Measurements from ENCODE around the gene MAP1B.

MAP1B gene

DNA sequence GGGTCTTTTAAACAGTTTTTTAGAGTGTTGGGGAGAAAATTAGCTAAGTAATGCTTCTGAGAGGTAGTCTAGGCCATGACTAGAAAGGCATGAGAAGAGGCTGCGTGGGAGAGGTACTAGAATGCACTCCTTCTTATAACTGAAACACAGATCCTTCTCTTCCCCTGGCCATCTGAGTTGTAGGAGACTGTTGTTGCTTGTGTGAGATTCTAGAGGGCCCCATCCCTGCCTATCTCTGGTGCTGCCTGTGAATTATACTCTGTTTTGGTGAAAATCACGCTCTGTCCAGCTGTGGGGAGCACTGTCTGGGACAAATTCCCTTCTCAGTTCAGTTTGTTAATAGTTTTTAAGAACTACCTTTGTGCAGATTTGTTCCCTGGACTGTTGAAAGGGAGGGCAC, 37.5 kb downstream of the MAP1B start:
- H3K36me3 ChIP-seq (ENCODE audit: insufficient read depth, low read length), result no peaks in the 10 kb centered on the region

DNA sequence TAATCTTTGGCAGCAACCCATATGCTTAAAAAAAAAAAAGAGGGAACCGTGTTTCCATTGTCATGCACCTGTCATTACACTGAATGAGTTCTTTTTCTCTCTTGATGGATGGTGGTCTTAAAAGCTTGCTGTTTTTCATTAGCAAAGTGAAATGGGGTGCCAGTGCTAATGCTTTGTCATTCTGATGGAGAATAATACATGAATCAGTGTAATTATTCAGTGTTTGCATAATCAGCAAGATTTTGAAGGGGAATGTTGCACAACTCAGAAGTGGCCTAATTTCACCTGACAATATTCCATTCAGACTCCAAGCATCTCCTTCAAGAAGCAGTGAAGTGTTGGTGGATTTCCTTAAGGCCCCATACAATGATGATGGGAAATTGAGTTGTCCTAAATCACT, 38.1 kb downstream of the MAP1B start:
- Histone ChIP-seq H3K4me3 (ENCODE audit: low read depth in 1 of 2, low read length in 2 of 2) (no peak overlapping the region), H3K9me3 (ENCODE audit: insufficient read depth, low read length, severe bottlenecking) (no peaks in the 10 kb centered on the region), H3K36me3 (ENCODE audit: insufficient read depth, low read length) (no peaks in the 10 kb centered on the region)

More for the DNA sequence above, 37.5 kb downstream of the MAP1B start:
- Histone ChIP-seq H4K20me1 (ENCODE audit: insufficient read depth, low read length) (no peaks in the 10 kb centered on the region), H3K4me1 (ENCODE audit: insufficient read depth, low read length) (no peaks in the 10 kb centered on the region), H3K9me3 (ENCODE audit: insufficient read depth, low read length, severe bottlenecking) (no peaks in the 10 kb centered on the region), H3K4me3 (ENCODE audit: low read depth in 1 of 2, low read length in 2 of 2) (no peak overlapping the region), H2AFZ (ENCODE audit: low read depth, low read length) (no peak overlapping the region), H3K4me2 (ENCODE audit: insufficient read depth, low read length) (no peak overlapping the region), H3K9ac (ENCODE audit: low read depth, low read length) (no peak overlapping the region), H3K27me3 (ENCODE audit: insufficient read depth, low read length, poor library complexity) (peaks cover 23% of the 10 kb centered on the region), H3K27ac (ENCODE audit: low read length) (no peak overlapping the region), H3K79me2 (ENCODE audit: insufficient read depth, low read length) (no peaks in the 10 kb centered on the region)
- DNase-seq (no peak), ATAC-seq (ENCODE audit: insufficient read depth, low read depth) (no peak)
- no peak for TF ChIP-seq EZH2 (IDR thresholded peaks at IDR 0.05; ENCODE audit: borderline replicate concordance, low read depth, low read length, severe bottlenecking)
- TF ChIP-seq, protein P1, sequence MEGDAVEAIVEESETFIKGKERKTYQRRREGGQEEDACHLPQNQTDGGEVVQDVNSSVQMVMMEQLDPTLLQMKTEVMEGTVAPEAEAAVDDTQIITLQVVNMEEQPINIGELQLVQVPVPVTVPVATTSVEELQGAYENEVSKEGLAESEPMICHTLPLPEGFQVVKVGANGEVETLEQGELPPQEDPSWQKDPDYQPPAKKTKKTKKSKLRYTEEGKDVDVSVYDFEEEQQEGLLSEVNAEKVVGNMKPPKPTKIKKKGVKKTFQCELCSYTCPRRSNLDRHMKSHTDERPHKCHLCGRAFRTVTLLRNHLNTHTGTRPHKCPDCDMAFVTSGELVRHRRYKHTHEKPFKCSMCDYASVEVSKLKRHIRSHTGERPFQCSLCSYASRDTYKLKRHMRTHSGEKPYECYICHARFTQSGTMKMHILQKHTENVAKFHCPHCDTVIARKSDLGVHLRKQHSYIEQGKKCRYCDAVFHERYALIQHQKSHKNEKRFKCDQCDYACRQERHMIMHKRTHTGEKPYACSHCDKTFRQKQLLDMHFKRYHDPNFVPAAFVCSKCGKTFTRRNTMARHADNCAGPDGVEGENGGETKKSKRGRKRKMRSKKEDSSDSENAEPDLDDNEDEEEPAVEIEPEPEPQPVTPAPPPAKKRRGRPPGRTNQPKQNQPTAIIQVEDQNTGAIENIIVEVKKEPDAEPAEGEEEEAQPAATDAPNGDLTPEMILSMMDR (IDR thresholded peaks at IDR 0.05; ENCODE audit: borderline replicate concordance, extremely low read depth, low read length, poor library complexity, severe bottlenecking), result no peak

DNA sequence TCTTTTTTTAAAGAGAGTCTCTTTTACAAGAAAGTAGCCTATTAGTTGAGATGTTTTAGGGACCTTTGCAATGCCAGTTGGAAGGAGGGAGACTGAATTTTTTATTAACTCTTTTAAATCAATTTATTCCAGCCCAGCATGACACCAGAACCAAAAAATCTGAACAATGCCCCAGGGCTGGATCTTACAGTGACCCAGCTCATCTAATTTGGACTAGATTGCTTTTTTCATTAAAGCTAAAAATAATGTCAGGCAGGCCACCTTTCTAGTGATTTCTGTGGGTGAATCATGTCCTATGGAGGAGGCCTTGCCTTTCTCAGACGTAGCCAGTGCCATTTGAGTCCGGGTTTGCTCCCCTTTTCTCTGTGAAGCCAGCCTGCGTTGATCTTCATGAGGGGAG, 38.8 kb downstream of the MAP1B start:
- no peak for TF ChIP-seq EZH2 (IDR thresholded peaks at IDR 0.05; ENCODE audit: borderline replicate concordance, low read depth, low read length, severe bottlenecking)
- TF ChIP-seq, protein P1 (IDR thresholded peaks at IDR 0.05; ENCODE audit: borderline replicate concordance, extremely low read depth, low read length, poor library complexity, severe bottlenecking), result no peak
- H3K9me3 ChIP-seq (ENCODE audit: insufficient read depth, low read length, severe bottlenecking), result no peaks in the 10 kb centered on the region
- DNase-seq (no peak), ATAC-seq (ENCODE audit: insufficient read depth, low read depth) (no peak)
- H3K27ac ChIP-seq (ENCODE audit: low read length), result no peak overlapping the region
- no peak overlapping the region for H3K4me2 ChIP-seq (ENCODE audit: insufficient read depth, low read length)
- no peak overlapping the region for H2AFZ ChIP-seq (ENCODE audit: low read depth, low read length)
- no peaks in the 10 kb centered on the region for H3K36me3 ChIP-seq (ENCODE audit: insufficient read depth, low read length)
- H3K79me2 ChIP-seq (ENCODE audit: insufficient read depth, low read length), result no peaks in the 10 kb centered on the region
- H4K20me1 ChIP-seq (ENCODE audit: insufficient read depth, low read length), result no peaks in the 10 kb centered on the region
- H3K9ac ChIP-seq (ENCODE audit: low read depth, low read length), result no peak overlapping the region
- peaks cover 15% of the 10 kb centered on the region for H3K27me3 ChIP-seq (ENCODE audit: insufficient read depth, low read length, poor library complexity)
- H3K4me1 ChIP-seq (ENCODE audit: insufficient read depth, low read length), result no peaks in the 10 kb centered on the region
- H3K4me3 ChIP-seq (ENCODE audit: low read depth in 1 of 2, low read length in 2 of 2), result no peak overlapping the region

More for the DNA sequence above, 38.1 kb downstream of the MAP1B start:
- DNase-seq (no peak), ATAC-seq (ENCODE audit: insufficient read depth, low read depth) (no peak)
- Histone ChIP-seq H3K79me2 (ENCODE audit: insufficient read depth, low read length) (no peaks in the 10 kb centered on the region), H2AFZ (ENCODE audit: low read depth, low read length) (no peak overlapping the region), H4K20me1 (ENCODE audit: insufficient read depth, low read length) (no peaks in the 10 kb centered on the region), H3K27me3 (ENCODE audit: insufficient read depth, low read length, poor library complexity) (peaks cover 22% of the 10 kb centered on the region), H3K9ac (ENCODE audit: low read depth, low read length) (no peak overlapping the region), H3K4me2 (ENCODE audit: insufficient read depth, low read length) (no peak overlapping the region), H3K27ac (ENCODE audit: low read length) (no peak overlapping the region), H3K4me1 (ENCODE audit: insufficient read depth, low read length) (no peaks in the 10 kb centered on the region)
- TF ChIP-seq, protein P1 (IDR thresholded peaks at IDR 0.05; ENCODE audit: borderline replicate concordance, extremely low read depth, low read length, poor library complexity, severe bottlenecking), result no peak
- no peak for TF ChIP-seq EZH2 (IDR thresholded peaks at IDR 0.05; ENCODE audit: borderline replicate concordance, low read depth, low read length, severe bottlenecking)

DNA sequence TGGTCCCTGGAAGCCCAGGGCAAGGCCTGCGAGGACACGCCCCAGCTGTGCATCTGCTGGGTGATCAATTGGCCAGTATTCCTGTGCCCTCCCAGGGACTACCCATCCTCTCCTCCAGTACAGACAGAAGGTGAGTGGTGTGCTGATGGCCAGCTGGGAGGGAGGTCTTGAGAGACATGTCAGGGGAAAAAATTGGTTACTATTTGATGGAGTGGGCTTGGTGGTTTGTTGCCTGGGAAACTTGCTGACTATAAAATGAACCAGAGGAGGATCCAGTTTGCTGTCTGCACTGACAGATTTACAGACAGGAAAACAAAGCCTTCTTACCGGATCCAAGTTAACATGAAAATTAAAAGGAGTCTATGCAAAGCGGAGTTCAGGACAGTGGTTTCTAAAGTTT, 40.3 kb downstream of the MAP1B start:
- Histone ChIP-seq H3K27me3 (ENCODE audit: insufficient read depth, low read length, poor library complexity) (peaks cover 8% of the 10 kb centered on the region), H4K20me1 (ENCODE audit: insufficient read depth, low read length) (no peaks in the 10 kb centered on the region), H3K36me3 (ENCODE audit: insufficient read depth, low read length) (no peaks in the 10 kb centered on the region), H3K9me3 (ENCODE audit: insufficient read depth, low read length, severe bottlenecking) (no peaks in the 10 kb centered on the region), H3K27ac (ENCODE audit: low read length) (no peak overlapping the region), H3K9ac (ENCODE audit: low read depth, low read length) (no peak overlapping the region), H3K4me2 (ENCODE audit: insufficient read depth, low read length) (no peak overlapping the region), H3K4me3 (ENCODE audit: low read depth in 1 of 2, low read length in 2 of 2) (no peak overlapping the region), H3K79me2 (ENCODE audit: insufficient read depth, low read length) (no peaks in the 10 kb centered on the region), H3K4me1 (ENCODE audit: insufficient read depth, low read length) (no peaks in the 10 kb centered on the region), H2AFZ (ENCODE audit: low read depth, low read length) (no peak overlapping the region)
- ATAC-seq (ENCODE audit: insufficient read depth, low read depth), result no peak
- no peak for DNase-seq
- TF ChIP-seq EZH2 (IDR thresholded peaks at IDR 0.05; ENCODE audit: borderline replicate concordance, low read depth, low read length, severe bottlenecking), result no peak
- TF ChIP-seq, protein P1 (IDR thresholded peaks at IDR 0.05; ENCODE audit: borderline replicate concordance, extremely low read depth, low read length, poor library complexity, severe bottlenecking), result no peak
